K562 (cell line): ENCODE measurements around the gene PPP1R14B. TPM values are rescaled to one million over a fixed set of nuclear protein-coding genes. Genes with fewer than 3 reads are reported as not detected.

Experiments used
- ATAC-seq: fragments of 200-7000 bp; cut with Tn5 transposase; 3 replicates; pipeline ENCODE4 v1.9.1; 2020; ENCODE audit warnings: moderate library complexity
- BruUV-seq: library from RNA; stranded (reverse); fragments of 400-500 nt; replicated peaks from 2 replicates; lab custom pipeline; 2021; lab: Mats Ljungman, UMichigan
- CTCF ChIA-PET: fragments of 300-600 bp; formaldehyde crosslinking; extraction: SDS; loops from one replicate; lab custom pipeline; 2021; ENCODE audit warnings: low intra/inter-chr PET ratio; lab: Yijun Ruan, JAX
- POLR2A ChIA-PET: fragments of 300-600, 350-650 bp; sonication (Branson Sonifier 250); formaldehyde crosslinking; extraction: SDS; loops from one replicate; lab custom pipeline; 2021; ENCODE audit warnings: antibody characterized with exemption, inconsistent platforms; lab: Yijun Ruan, JAX
- DNase-seq, 4 experiments: peaks; one replicate each; pipeline versions ENCODE4 v3.0.0 to v3.0.0-alpha.2; 2011 to 2018; ENCODE audit warnings: low spot score in 3 of 4, mixed read lengths in 3 of 4; ENCODE audit errors: extremely low read depth in 1 of 4
- FAIRE-seq: peaks from 2 replicates; lab custom pipeline; 2011; peaks lifted over from hg19 to GRCh38; lab: Jason Lieb, UNC
- H2AFZ ChIP-seq: 2 replicates; pipeline ENCODE4 v1.6.0; 2011; ENCODE audit warnings: low read depth, low read length, control low read depth, inconsistent platforms
- H3K27ac ChIP-seq: fragments of 200-600 bp; 3 replicates; pipeline ENCODE4 v1.8.0; 2011; ENCODE audit warnings: low read depth, mild to moderate bottlenecking, control low read depth, inconsistent platforms, low read length, moderate library complexity, mixed read lengths; ENCODE audit errors: extremely low read depth
- H3K27me3 ChIP-seq, 2 experiments: fragments of 300-600 bp in 1 of 2; 2 replicates in 1 of 2; 3 replicates in 1 of 2; pipeline versions ENCODE4 v1.6.0 to v1.8.0; 2011; ENCODE audit warnings: inconsistent platforms in 2 of 2, low read length in 2 of 2, mild to moderate bottlenecking in 1 of 2, mixed read lengths in 1 of 2, moderate library complexity in 1 of 2; ENCODE audit not compliant: control insufficient read depth in 2 of 2, insufficient read depth in 2 of 2
- H3K36me3 ChIP-seq: fragments of 300-600 bp; 3 replicates; pipeline ENCODE4 v1.8.0; 2011; ENCODE audit warnings: mild to moderate bottlenecking, low read length, inconsistent platforms; ENCODE audit not compliant: control insufficient read depth, insufficient read depth
- H3K4me1 ChIP-seq, 2 experiments: fragments of 200-600 bp in 1 of 2; replicated peaks in 1 of 2; 2 replicates in 1 of 2; 3 replicates in 1 of 2; pipeline versions ENCODE4 v1.5.1 to v1.8.0; 2011; ENCODE audit warnings: inconsistent platforms in 2 of 2, low read length in 2 of 2, mild to moderate bottlenecking in 1 of 2, mixed read lengths in 1 of 2, moderate library complexity in 1 of 2; ENCODE audit not compliant: control insufficient read depth in 2 of 2, insufficient read depth in 2 of 2
- H3K4me2 ChIP-seq: 2 replicates; pipeline ENCODE4 v1.6.1; 2011; ENCODE audit warnings: low read length, control low read depth, inconsistent platforms, mixed read lengths; ENCODE audit not compliant: insufficient read depth
- H3K4me3 ChIP-seq: fragments of 200-600 bp; sonication (generic), shearing (Covaris generic); 2 replicates; pipeline ENCODE4 v1.5.1; 2016; ENCODE audit warnings: control low read depth, inconsistent platforms
- H3K79me2 ChIP-seq: fragments of 200-600 bp; 3 replicates; pipeline ENCODE4 v1.8.0; 2011; ENCODE audit warnings: low read length, inconsistent platforms; ENCODE audit not compliant: control insufficient read depth, insufficient read depth
- H3K9ac ChIP-seq, 2 experiments: 2 replicates each; pipeline versions ENCODE4 v1.6.0 to v1.6.1; 2011; ENCODE audit warnings: low read depth in 2 of 2, low read length in 2 of 2, control low read depth in 1 of 2, inconsistent platforms in 1 of 2, mild to moderate bottlenecking in 1 of 2, mixed read lengths in 1 of 2; ENCODE audit not compliant: insufficient read depth in 1 of 2
- H3K9me1 ChIP-seq: one replicate; pipeline ENCODE4 v1.6.0; 2011; ENCODE audit warnings: inconsistent platforms, mild to moderate bottlenecking, low read length, moderate library complexity; ENCODE audit not compliant: control insufficient read depth, insufficient read depth
- H3K9me3 ChIP-seq: replicated peaks from 2 replicates; pipeline ENCODE4 v1.5.1; 2011; ENCODE audit warnings: low read depth, low read length, inconsistent platforms; ENCODE audit not compliant: control insufficient read depth, insufficient read depth
- H4K20me1 ChIP-seq: replicated peaks from 2 replicates; pipeline ENCODE4 v1.6.1; 2011; ENCODE audit warnings: low read length, inconsistent platforms, mixed read lengths; ENCODE audit not compliant: control insufficient read depth, insufficient read depth
- BCOR ChIP-seq: fragments of 450-650 bp; IDR thresholded peaks from 2 replicates; pipeline ENCODE4 v1.6.1; 2016
- DMBX1 ChIP-seq: fragments of 250-450 bp; sonication (Bioruptor Pico); IDR thresholded peaks from 2 replicates; pipeline ENCODE4 v1.8.0; 2022; ENCODE audit warnings: inconsistent platforms, mild to moderate bottlenecking, moderate library complexity, borderline replicate concordance
- FOXP1 ChIP-seq: sonication (generic); formaldehyde crosslinking; IDR thresholded peaks from 2 replicates; pipeline ENCODE4 v1.8.0; 2022; ENCODE audit warnings: mild to moderate bottlenecking, missing genetic modification reagents
- GTF2E2 ChIP-seq: fragments of 200-800 bp; sonication (Bioruptor generic); IDR thresholded peaks from 2 replicates; pipeline ENCODE4 v1.6.1; 2016; ENCODE audit warnings: missing genetic modification characterization, missing compliant biosample characterization
- KLF16 ChIP-seq: IDR thresholded peaks from 2 replicates; pipeline ENCODE4 v1.6.1; 2016; ENCODE audit warnings: antibody characterized with exemption
- RREB1 ChIP-seq: fragments of 250-450 bp; sonication (Bioruptor Pico); IDR thresholded peaks from 2 replicates; pipeline ENCODE4 v1.4.0; 2020
- ZFP1 ChIP-seq: fragments of 450-650 bp; formaldehyde crosslinking; IDR thresholded peaks from 2 replicates; pipeline ENCODE4 v1.4.0; 2020; ENCODE audit warnings: mild to moderate bottlenecking, mixed read lengths
- WGBS: fragments of 100-300 bp; shearing (Covaris generic); methylation state at CpG from one replicate; pipeline ENCODE4 v1.1.6; 2016; ENCODE audit warnings: low coverage, mixed read lengths; ENCODE audit not compliant: insufficient coverage; ENCODE audit errors: missing lambda C conversion rate; 5-methylcytosine and 5-hydroxymethylcytosine counted together
- in situ Hi-C: fragments of 300-500 bp; cut with MboI; formaldehyde crosslinking; loops from 4 replicates; pipeline ENCODE4 v1.15.0; 2018; ENCODE audit warnings: inconsistent platforms, mixed read lengths
- intact Hi-C: fragments of 100-400 bp; cut with micrococcal nuclease; formaldehyde crosslinking; loops from 2 replicates; pipeline ENCODE4 v1.14.2; 2022
- polyA plus RNA-seq, 8 experiments: library from polyadenylated mRNA; depleted of rRNA in 4 of 8; stranded (reverse) in 5 of 8; unstranded in 3 of 8; fragments of >200 nt; fragmentation: Nextera tagmentation in 2 of 8; fragmentation: Illumina TruSeq in 1 of 8; extraction: Ambion mirVana in 2 of 8; extraction: Trizol in 1 of 8; gene quantifications; 2 replicates each; pipeline versions ENCODE4 v1.2.1 to v1.2.3, GENCODE V29; 2011 to 2014; ENCODE audit warnings: inconsistent platforms in 1 of 8, missing spikeins in 1 of 8
- total RNA-seq, 7 experiments: library from RNA; depleted of rRNA in 6 of 7; stranded (reverse); fragments of >200 nt in 6 of 7; fragmentation: Illumina TruSeq in 2 of 7; extraction: Trizol in 2 of 7; gene quantifications; 2 replicates each; pipeline versions ENCODE4 v1.2.1 to v1.2.3, GENCODE V29; 2011 to 2021; ENCODE audit warnings: low replicate concordance in 1 of 7
- TF ChIP-seq, protein P1 (sequence below): fragments of 450-650 bp; formaldehyde crosslinking; IDR thresholded peaks from 2 replicates; pipeline ENCODE4 v1.4.0; 2022; ENCODE audit warnings: missing genetic modification characterization
- TF ChIP-seq, protein P2 (sequence below): sonication (generic); IDR thresholded peaks from 2 replicates; pipeline ENCODE4 v1.6.1; 2016
- TF ChIP-seq, protein P3 (sequence below): sonication (generic); formaldehyde crosslinking; IDR thresholded peaks from 2 replicates; pipeline ENCODE4 v1.8.1; 2022; ENCODE audit warnings: missing genetic modification reagents
- TF ChIP-seq, protein P4 (sequence below), 2 experiments: fragments of 450-650 bp in 1 of 2; sonication (generic) in 1 of 2; formaldehyde crosslinking in 1 of 2; IDR thresholded peaks in 1 of 2; conservative IDR thresholded peaks in 1 of 2; 2 replicates each; pipeline versions ENCODE4 v1.6.1 to v1.8.1; 2016 to 2023; ENCODE audit warnings: mild to moderate bottlenecking in 2 of 2, moderate library complexity in 2 of 2, inconsistent platforms in 1 of 2, missing genetic modification reagents in 1 of 2
- TF ChIP-seq, protein P5 (sequence below): fragments of 250-450 bp; sonication (Bioruptor Pico); IDR thresholded peaks from 2 replicates; pipeline ENCODE4 v1.6.1; 2021; ENCODE audit warnings: mild to moderate bottlenecking

Gene PPP1R14B
- total and polyA plus RNA-seq, 9 of the 15 experiments (the other 6 are each of a cell fraction or from before 2014, with no cell fraction given), result 7.7 to 566 (median 212) TPM

- ATAC-seq (no peak), DNase-seq (no peak), FAIRE-seq (no peak)
- H3K4me1 ChIP-seq, result peaks cover 31 to 66% of the 10 kb centered on the region in 2 experiments
- H3K4me3 ChIP-seq, result no peak overlapping the region
- ChIA-PET POLR2A (interaction anchor here (0.8 to 1.6 kb wide), 6 partner anchors 8 to 29 kb away, joined by 3 to 9 read pairs (median 3); partner anchors contain the start of genes DNAJC4 and PPP1R14B), CTCF (no interaction called here)
- intact Hi-C loops (no loop called here), in situ Hi-C loops (no loop called here)
- H3K9me3 ChIP-seq, result no peaks in the 10 kb centered on the region
- BruUV-seq, result no TSS peak
- peaks cover 59% of the 10 kb centered on the region for H3K36me3 ChIP-seq
- H2AFZ ChIP-seq, result no peak overlapping the region
- no peak overlapping the region; a peak in 1 of 4 replicates for H3K9ac ChIP-seq
- 0 out of 2 replicates have a peak, but pooled peaks cover 3% of the 10 kb centered on the region for H4K20me1 ChIP-seq
- H3K4me2 ChIP-seq, result no peak overlapping the region
- no peaks in the 10 kb centered on the region for H3K27me3 ChIP-seq
- H3K27ac ChIP-seq, result peak overlapping the region; percentile 33; the same call in 2 of the 3 replicates
- WGBS, result 90% methylated on average over 5 of the region's 5 CpGs
- H3K9me1 ChIP-seq, result no peaks in the 10 kb centered on the region
- peaks cover 52% of the 10 kb centered on the region for H3K79me2 ChIP-seq
- TF ChIP-seq DMBX1 (CRISPR knock-in tag) (no peak), RREB1 (CRISPR knock-in tag) (no peak), ZFP1 (CRISPR knock-in tag) (no peak), KLF16 (no peak), GTF2E2 (tag) (no peak), FOXP1 (CRISPR knock-in tag) (no peak), BCOR (no peak)
- TF ChIP-seq, protein P1, sequence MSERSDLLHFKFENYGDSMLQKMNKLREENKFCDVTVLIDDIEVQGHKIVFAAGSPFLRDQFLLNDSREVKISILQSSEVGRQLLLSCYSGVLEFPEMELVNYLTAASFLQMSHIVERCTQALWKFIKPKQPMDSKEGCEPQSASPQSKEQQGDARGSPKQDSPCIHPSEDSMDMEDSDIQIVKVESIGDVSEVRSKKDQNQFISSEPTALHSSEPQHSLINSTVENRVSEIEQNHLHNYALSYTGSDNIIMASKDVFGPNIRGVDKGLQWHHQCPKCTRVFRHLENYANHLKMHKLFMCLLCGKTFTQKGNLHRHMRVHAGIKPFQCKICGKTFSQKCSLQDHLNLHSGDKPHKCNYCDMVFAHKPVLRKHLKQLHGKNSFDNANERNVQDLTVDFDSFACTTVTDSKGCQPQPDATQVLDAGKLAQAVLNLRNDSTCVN (CRISPR knock-in tag), result no peak
- TF ChIP-seq, protein P2, sequence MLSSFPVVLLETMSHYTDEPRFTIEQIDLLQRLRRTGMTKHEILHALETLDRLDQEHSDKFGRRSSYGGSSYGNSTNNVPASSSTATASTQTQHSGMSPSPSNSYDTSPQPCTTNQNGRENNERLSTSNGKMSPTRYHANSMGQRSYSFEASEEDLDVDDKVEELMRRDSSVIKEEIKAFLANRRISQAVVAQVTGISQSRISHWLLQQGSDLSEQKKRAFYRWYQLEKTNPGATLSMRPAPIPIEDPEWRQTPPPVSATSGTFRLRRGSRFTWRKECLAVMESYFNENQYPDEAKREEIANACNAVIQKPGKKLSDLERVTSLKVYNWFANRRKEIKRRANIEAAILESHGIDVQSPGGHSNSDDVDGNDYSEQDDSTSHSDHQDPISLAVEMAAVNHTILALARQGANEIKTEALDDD, result no peak
- TF ChIP-seq, protein P3, sequence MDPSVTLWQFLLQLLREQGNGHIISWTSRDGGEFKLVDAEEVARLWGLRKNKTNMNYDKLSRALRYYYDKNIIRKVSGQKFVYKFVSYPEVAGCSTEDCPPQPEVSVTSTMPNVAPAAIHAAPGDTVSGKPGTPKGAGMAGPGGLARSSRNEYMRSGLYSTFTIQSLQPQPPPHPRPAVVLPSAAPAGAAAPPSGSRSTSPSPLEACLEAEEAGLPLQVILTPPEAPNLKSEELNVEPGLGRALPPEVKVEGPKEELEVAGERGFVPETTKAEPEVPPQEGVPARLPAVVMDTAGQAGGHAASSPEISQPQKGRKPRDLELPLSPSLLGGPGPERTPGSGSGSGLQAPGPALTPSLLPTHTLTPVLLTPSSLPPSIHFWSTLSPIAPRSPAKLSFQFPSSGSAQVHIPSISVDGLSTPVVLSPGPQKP, result no peak
- TF ChIP-seq, protein P4, sequence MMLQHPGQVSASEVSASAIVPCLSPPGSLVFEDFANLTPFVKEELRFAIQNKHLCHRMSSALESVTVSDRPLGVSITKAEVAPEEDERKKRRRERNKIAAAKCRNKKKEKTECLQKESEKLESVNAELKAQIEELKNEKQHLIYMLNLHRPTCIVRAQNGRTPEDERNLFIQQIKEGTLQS (IDR thresholded peaks at IDR 0.05), result no peak
- TF ChIP-seq, protein P4 (CRISPR knock-in tag; conservative IDR thresholded peaks at IDR 0.05), result no peak
- TF ChIP-seq, protein P5, sequence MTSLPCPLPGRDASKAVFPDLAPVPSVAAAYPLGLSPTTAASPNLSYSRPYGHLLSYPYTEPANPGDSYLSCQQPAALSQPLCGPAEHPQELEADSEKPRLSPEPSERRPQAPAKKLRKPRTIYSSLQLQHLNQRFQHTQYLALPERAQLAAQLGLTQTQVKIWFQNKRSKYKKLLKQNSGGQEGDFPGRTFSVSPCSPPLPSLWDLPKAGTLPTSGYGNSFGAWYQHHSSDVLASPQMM (CRISPR knock-in tag), result no peak
Measured at GRCh38 chr11:64238999-64239398, 7.7 kb downstream of the PPP1R14B start.
